H1 (cell line): Measurements from ENCODE around the gene DND1. TPM values are rescaled to one million over a fixed set of nuclear protein-coding genes. Genes with fewer than 3 reads are reported as not detected.

ENCODE experiments used
- CTCF ChIA-PET: fragments of 300-600 bp; sonication (Branson Sonifier 250); formaldehyde crosslinking; loops from one replicate; lab custom pipeline; 2021; ENCODE audit not compliant: partially characterized antibody; lab: Charles Lee
- POLR2A ChIA-PET: fragments of 300-600 bp; sonication (Branson Sonifier 250); formaldehyde crosslinking; loops from one replicate; lab custom pipeline; 2021; ENCODE audit warnings: inconsistent platforms; ENCODE audit not compliant: partially characterized antibody; lab: Charles Lee
- DNase-seq, 2 experiments: peaks; one replicate each; pipeline versions ENCODE4 v3.0.0 to v3.0.0-alpha.2; 2010 to 2022; ENCODE audit warnings: low spot score in 2 of 2, low read depth in 1 of 2, mixed read lengths in 1 of 2
- FAIRE-seq: peaks from 2 replicates; lab custom pipeline; 2011; peaks lifted over from hg19 to GRCh38; lab: Jason Lieb, UNC
- H2AFZ ChIP-seq: 2 replicates; pipeline ENCODE4 v1.8.1; 2012; ENCODE audit warnings: low read length, inconsistent platforms
- H2AK5ac ChIP-seq: 2 replicates; pipeline ENCODE4 v1.6.1; 2013; ENCODE audit warnings: low read depth, low read length
- H2BK120ac ChIP-seq: replicated peaks from 2 replicates; pipeline ENCODE3; 2013; ENCODE audit warnings: low read depth, low read length, inconsistent platforms
- H2BK12ac ChIP-seq: 2 replicates; pipeline ENCODE4 v1.6.1; 2013; ENCODE audit warnings: low read depth, low read length
- H2BK15ac ChIP-seq: 2 replicates; pipeline ENCODE4 v1.6.1; 2013; ENCODE audit warnings: low read length
- H2BK20ac ChIP-seq: 2 replicates; pipeline ENCODE4 v1.6.1; 2013; ENCODE audit warnings: low read length
- H2BK5ac ChIP-seq: 2 replicates; pipeline ENCODE4 v1.6.1; 2013; ENCODE audit warnings: low read depth, low read length
- H3K14ac ChIP-seq: 2 replicates; pipeline ENCODE4 v1.6.1; 2013; ENCODE audit warnings: inconsistent platforms; ENCODE audit not compliant: insufficient read length
- H3K18ac ChIP-seq: 2 replicates; pipeline ENCODE4 v1.6.1; 2013; ENCODE audit warnings: low read length; ENCODE audit errors: extremely low read depth
- H3K23ac ChIP-seq: 2 replicates; pipeline ENCODE4 v1.6.1; 2013; ENCODE audit warnings: inconsistent platforms; ENCODE audit not compliant: insufficient read length
- H3K23me2 ChIP-seq: 2 replicates; pipeline ENCODE4 v1.6.1; 2013; ENCODE audit warnings: low read depth, low read length
- H3K27ac ChIP-seq: 2 replicates; pipeline ENCODE4 v1.6.1; 2011; ENCODE audit warnings: low read depth, low read length, inconsistent platforms
- H3K27me3 ChIP-seq, 4 experiments: replicated peaks in 1 of 4; 1 replicate in 1 of 4; 2 replicates in 3 of 4; pipeline versions ENCODE4 v1.6.1 to v1.8.1; 2011 to 2013; ENCODE audit warnings: low read length in 3 of 4, mild to moderate bottlenecking in 3 of 4, inconsistent platforms in 2 of 4, mixed read lengths in 2 of 4, moderate library complexity in 1 of 4; ENCODE audit not compliant: control insufficient read depth in 3 of 4, insufficient read depth in 3 of 4; ENCODE audit errors: extremely low read depth in 1 of 4
- H3K36me3 ChIP-seq, 4 experiments: 2 replicates each; pipeline versions ENCODE4 v1.6.1 to v1.8.1; 2011 to 2013; ENCODE audit warnings: mild to moderate bottlenecking in 4 of 4, low read length in 3 of 4, moderate library complexity in 2 of 4, control low read depth in 1 of 4, inconsistent platforms in 1 of 4; ENCODE audit not compliant: insufficient read depth in 4 of 4, control insufficient read depth in 2 of 4
- H3K4ac ChIP-seq: replicated peaks from 2 replicates; pipeline ENCODE3; 2013; ENCODE audit warnings: low read length, low read depth, mixed read lengths, inconsistent platforms; ENCODE audit not compliant: insufficient read length
- H3K4me1 ChIP-seq, 4 experiments: replicated peaks in 1 of 4; 1 replicate in 1 of 4; 2 replicates in 3 of 4; pipeline versions ENCODE4 v1.6.1 to v1.8.1; 2011 to 2013; ENCODE audit warnings: low read length in 3 of 4, inconsistent platforms in 2 of 4, mixed read lengths in 1 of 4; ENCODE audit not compliant: insufficient read depth in 4 of 4, control insufficient read depth in 3 of 4
- H3K4me2 ChIP-seq, 2 experiments: 2 replicates each; pipeline versions ENCODE4 v1.6.1 to v1.8.1; 2011 to 2013; ENCODE audit warnings: low read depth in 2 of 2, low read length in 2 of 2, control low read depth in 1 of 2, inconsistent platforms in 1 of 2, mild to moderate bottlenecking in 1 of 2; ENCODE audit not compliant: insufficient read depth in 1 of 2
- H3K4me3 ChIP-seq, 4 experiments: fragments of 200-600, 300-600 bp in 1 of 4; sonication (generic), shearing (Covaris generic), sonication (Bioruptor Twin) in 1 of 4; 2 replicates each; pipeline versions ENCODE4 v1.5.1 to v1.8.1; 2011 to 2016; ENCODE audit warnings: low read length in 4 of 4, low read depth in 3 of 4, control low read depth in 2 of 4, inconsistent platforms in 2 of 4, mild to moderate bottlenecking in 2 of 4, mixed read lengths in 1 of 4, moderate library complexity in 1 of 4; ENCODE audit not compliant: insufficient read depth in 2 of 4; ENCODE audit errors: extremely low read depth in 1 of 4
- H3K56ac ChIP-seq: replicated peaks from 2 replicates; pipeline ENCODE3; 2013; ENCODE audit warnings: low read depth, mild to moderate bottlenecking, mixed read lengths, low read length, inconsistent platforms; ENCODE audit not compliant: insufficient read length
- H3K79me1 ChIP-seq: 2 replicates; pipeline ENCODE4 v1.6.1; 2013; ENCODE audit warnings: low read depth, low read length, control low read depth
- H3K79me2 ChIP-seq, 2 experiments: 2 replicates each; pipeline versions ENCODE4 v1.6.1 to v1.8.1; 2012 to 2013; ENCODE audit warnings: low read length in 2 of 2, mild to moderate bottlenecking in 2 of 2, inconsistent platforms in 1 of 2; ENCODE audit not compliant: insufficient read depth in 2 of 2, control insufficient read depth in 1 of 2
- H3K9ac ChIP-seq, 4 experiments: replicated peaks in 1 of 4; 1 replicate in 1 of 4; 2 replicates in 3 of 4; pipeline versions ENCODE4 v1.6.1 to v1.8.1; 2011 to 2013; ENCODE audit warnings: low read depth in 3 of 4, low read length in 3 of 4, control low read depth in 2 of 4, mild to moderate bottlenecking in 2 of 4, moderate library complexity in 2 of 4, inconsistent platforms in 1 of 4; ENCODE audit errors: extremely low read depth in 1 of 4
- H3K9me3 ChIP-seq, 2 experiments: 2 replicates each; pipeline versions ENCODE4 v1.6.1 to v1.8.1; 2012 to 2013; ENCODE audit warnings: mild to moderate bottlenecking in 2 of 2, moderate library complexity in 2 of 2, control low read depth in 1 of 2, inconsistent platforms in 1 of 2, low read depth in 1 of 2, low read length in 1 of 2, mixed read lengths in 1 of 2; ENCODE audit not compliant: insufficient read depth in 2 of 2
- H4K20me1 ChIP-seq, 2 experiments: replicated peaks in 1 of 2; 2 replicates each; pipeline versions ENCODE3 to v1.8.1; 2011 to 2013; ENCODE audit warnings: inconsistent platforms in 2 of 2, low read length in 2 of 2, mild to moderate bottlenecking in 1 of 2; ENCODE audit not compliant: insufficient read depth in 2 of 2, control insufficient read depth in 1 of 2
- H4K5ac ChIP-seq: 2 replicates; pipeline ENCODE4 v1.6.1; 2013; ENCODE audit warnings: low read length, low read depth, mixed read lengths, inconsistent platforms; ENCODE audit not compliant: insufficient read length
- H4K8ac ChIP-seq: 2 replicates; pipeline ENCODE4 v1.8.0; 2013; ENCODE audit warnings: mild to moderate bottlenecking, moderate library complexity, low read length, inconsistent platforms; ENCODE audit not compliant: insufficient read depth; ENCODE audit errors: extremely low read depth
- H4K91ac ChIP-seq: replicated peaks from 2 replicates; pipeline ENCODE3; 2013; ENCODE audit warnings: low read length, mixed read lengths, inconsistent platforms; ENCODE audit not compliant: insufficient read length
- EGR1 ChIP-seq: IDR thresholded peaks from 2 replicates; pipeline ENCODE4 v1.6.1; 2011; ENCODE audit warnings: low read depth, low read length, borderline replicate concordance
- GTF2F1 ChIP-seq: IDR thresholded peaks from 2 replicates; pipeline ENCODE4 v1.6.1; 2012; ENCODE audit warnings: low read depth, low read length, improper control_type of control experiment, borderline replicate concordance
- NRF1 ChIP-seq: IDR thresholded peaks from 2 replicates; pipeline ENCODE4 v1.6.1; 2011; ENCODE audit warnings: mild to moderate bottlenecking, low read depth, low read length, improper control_type of control experiment
- RFX5 ChIP-seq: IDR thresholded peaks from 2 replicates; pipeline ENCODE4 v1.6.1; 2011; ENCODE audit warnings: low read depth, low read length, improper control_type of control experiment, borderline replicate concordance
- SRF ChIP-seq: IDR thresholded peaks from 2 replicates; pipeline ENCODE4 v1.6.1; 2011; ENCODE audit warnings: mild to moderate bottlenecking, low read depth, low read length, moderate library complexity
- WGBS, 2 experiments: shearing (Covaris generic) in 1 of 2; methylation state at CpG; one replicate each; pipeline versions ENCODE4 v1.1.6 to v1.1.7; 2013 to 2015; ENCODE audit warnings: low lambda C conversion rate in 2 of 2, mixed read lengths in 2 of 2, inconsistent platforms in 1 of 2, low coverage in 1 of 2, missing lambda C conversion rate in 1 of 2; ENCODE audit not compliant: insufficient replicate concordance in 2 of 2, insufficient coverage in 1 of 2, insufficient read length in 1 of 2; ENCODE audit errors: extremely low coverage in 1 of 2, missing lambda C conversion rate in 1 of 2; 5-methylcytosine and 5-hydroxymethylcytosine counted together
- polyA plus RNA-seq, 7 experiments: library from polyadenylated mRNA; depleted of rRNA in 3 of 7; stranded (reverse) in 5 of 7; unstranded in 2 of 7; fragments of >200 nt in 5 of 7; fragments of 200-250 nt in 2 of 7; gene quantifications; 1 replicate in 5 of 7; 2 replicates in 1 of 7; 4 replicates in 1 of 7; pipeline versions ENCODE4 v1.2.1 to v1.2.3, GENCODE V29; 2011 to 2013; ENCODE audit warnings: missing spikeins in 2 of 7, mixed read lengths in 2 of 7
- total RNA-seq: library from RNA; stranded (reverse); fragmentation: NEBNext Ultra II Directional; extraction: Animal tissue kit (Norgen Biotek cat#: 25700); gene quantifications from 2 replicates; pipeline ENCODE4 v1.2.1, GENCODE V29; 2021

DND1 gene
- total and polyA plus RNA-seq, 2 of the 8 experiments (the other 6 are each of a cell fraction or from before 2014, with no cell fraction given), result 0.41 to 2.1 TPM

DNA sequence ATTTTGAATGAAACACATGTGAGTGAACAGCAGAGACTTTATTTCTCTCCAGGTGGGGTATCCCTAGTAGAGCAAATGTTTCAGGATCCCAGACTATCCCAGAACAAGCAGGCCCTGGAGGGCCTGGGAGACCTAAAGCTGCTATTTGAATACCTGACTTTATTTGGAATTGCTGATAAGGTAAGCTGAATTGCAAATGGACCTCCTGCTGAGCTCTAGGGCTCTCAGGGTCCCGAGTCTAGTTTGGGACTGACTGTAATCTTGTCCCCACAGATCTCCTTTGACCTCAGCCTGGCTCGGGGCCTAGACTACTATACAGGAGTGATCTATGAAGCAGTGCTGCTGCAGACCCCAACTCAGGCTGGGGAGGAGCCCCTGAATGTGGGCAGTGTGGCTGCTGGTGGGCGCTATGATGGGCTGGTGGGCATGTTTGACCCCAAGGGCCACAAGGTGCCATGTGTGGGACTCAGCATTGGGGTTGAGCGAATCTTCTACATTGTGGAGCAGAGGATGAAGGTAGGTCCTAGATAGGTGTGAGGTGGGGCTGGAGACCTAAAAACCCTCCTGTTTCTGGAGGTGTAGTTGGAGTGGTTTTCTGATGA, 23.6 kb upstream of the DND1 start:
- Histone ChIP-seq H2BK15ac (no peak overlapping the region), H2BK20ac (no peak overlapping the region), H3K14ac (no peak overlapping the region), H3K27me3 (no peaks in the 10 kb centered on the region), H3K4ac (no peak overlapping the region), H4K8ac (no peak overlapping the region), H3K18ac (no peak overlapping the region), H3K9ac (no peak overlapping the region), H3K9me3 (no peaks in the 10 kb centered on the region), H2BK5ac (no peak overlapping the region), H3K56ac (no peak overlapping the region), H3K4me3 (no peak overlapping the region), H4K20me1 (peaks cover 1 to 2% of the 10 kb centered on the region in 2 experiments), H2AFZ (no peak overlapping the region), H2BK120ac (no peak overlapping the region), H2AK5ac (no peak overlapping the region), H3K4me1 (peaks cover 0 to 4% (median 0%) of the 10 kb centered on the region in 4 experiments; a peak in 1 of 7 replicates), H3K4me2 (no peak overlapping the region), H3K79me2 (peaks cover 0 to 31% of the 10 kb centered on the region in 2 experiments; a peak in 2 of 4 replicates), H4K91ac (no peak overlapping the region), H3K36me3 (peaks cover 21 to 60% (median 46%) of the 10 kb centered on the region in 4 experiments), H3K79me1 (peaks cover 5% of the 10 kb centered on the region), H2BK12ac (no peak overlapping the region), H3K23ac (no peak overlapping the region), H3K27ac (no peak overlapping the region), H4K5ac (no peak overlapping the region), H3K23me2 (peaks cover 7% of the 10 kb centered on the region; the same call in 1 of the 2 replicates)
- 93% methylated on average over 4 of the region's 4 CpGs; no CpG with 5 or more reads in 1 of the 2 experiments for WGBS, 2 experiments
- DNase-seq (no peak), FAIRE-seq (no peak)
- ChIA-PET CTCF (interaction anchor here (1.0 to 1.9 kb wide), 3 partner anchors 9 to 312 kb away, joined by 3 to 5 read pairs (median 5); no protein-coding TSS in a partner anchor), POLR2A (interaction anchor here (0.6 to 1.7 kb wide), 6 partner anchors 9 to 304 kb away, joined by 3 to 6 read pairs (median 4); partner anchors contain the start of genes DND1 and SRA1)
- TF ChIP-seq GTF2F1, result no peak
- TF ChIP-seq EGR1, result no peak
- no peak for TF ChIP-seq RFX5
- TF ChIP-seq SRF, result no peak
- no peak for TF ChIP-seq NRF1
